HT1080 (cell line): ENCODE results near the gene ANKRD31. TPM values are rescaled to one million over a fixed set of nuclear protein-coding genes. Genes with fewer than 3 reads are reported as not detected.

ENCODE experiments used
- DNase-seq: peaks from one replicate; pipeline ENCODE4 v3.0.0-alpha.2; 2015; ENCODE audit warnings: low read depth
- small RNA-seq: library from RNA; depleted of rRNA; stranded (forward); fragments of <200 nt; gene quantifications from one replicate; pipeline ENCODE3, GENCODE V24; 2014
- total RNA-seq: library from RNA; depleted of rRNA; stranded (reverse); fragments of >200 nt; shearing (Covaris generic); gene quantifications from 2 replicates; pipeline ENCODE4 v1.2.3, GENCODE V29; 2014; rRNA removed

Gene ANKRD31
- total RNA-seq, 1 experiment from 2014 or later = 0.08 TPM

- no peak for DNase-seq
Measured at GRCh38 chr5:75034137-75034739, 202.4 kb downstream of the ANKRD31 start.

GRCh38 chr5:75031366-75031765 is 205.3 kb downstream of the ANKRD31 start:
- DNase-seq = no peak

- no peak for DNase-seq
Measured at GRCh38 chr5:75028090-75028489, 208.6 kb downstream of the ANKRD31 start.

DNA sequence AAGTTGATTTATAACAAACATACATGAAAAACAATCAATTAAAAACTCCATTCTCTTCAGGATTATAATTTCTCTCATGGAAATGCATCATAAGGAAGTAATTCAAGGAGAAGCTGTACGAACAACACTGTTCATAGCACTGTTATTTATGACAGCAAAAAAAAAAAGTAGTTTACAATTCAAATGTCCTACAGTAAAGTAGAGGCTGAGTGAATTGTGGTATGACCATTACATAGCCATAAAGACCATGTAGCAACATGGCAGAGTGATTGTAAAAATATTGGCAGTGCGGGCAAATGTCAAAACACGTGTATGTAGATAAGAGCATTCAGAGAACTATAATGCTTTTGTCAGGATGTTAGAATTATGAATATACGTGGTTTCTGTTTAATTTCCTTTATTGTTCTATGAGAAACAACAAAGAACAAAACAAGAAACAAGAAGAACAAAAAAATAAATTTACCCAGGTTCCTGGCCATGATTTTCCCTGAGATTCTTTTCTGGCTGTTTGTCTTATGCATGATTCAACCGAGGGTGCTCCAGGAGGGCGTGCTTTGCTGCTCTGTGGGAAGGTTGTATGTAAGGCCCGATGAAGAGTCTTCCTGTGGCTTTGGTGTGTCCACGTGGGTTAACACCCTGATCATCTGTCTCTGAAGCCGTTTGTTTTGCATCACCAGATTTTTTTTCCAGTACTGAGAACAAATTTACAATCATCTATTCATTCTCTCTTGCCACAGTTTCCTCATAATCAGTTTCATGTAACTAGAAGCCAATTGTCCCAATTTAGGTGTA is 213.1 kb downstream of the ANKRD31 start:
- peak; percentile 30 for DNase-seq

GRCh38 chr5:75021800-75022199 is 214.9 kb downstream of the ANKRD31 start:
- DNase-seq = no peak

- no peak for DNase-seq
Measured at GRCh38 chr5:75021219-75021618, 215.5 kb downstream of the ANKRD31 start.

DNA sequence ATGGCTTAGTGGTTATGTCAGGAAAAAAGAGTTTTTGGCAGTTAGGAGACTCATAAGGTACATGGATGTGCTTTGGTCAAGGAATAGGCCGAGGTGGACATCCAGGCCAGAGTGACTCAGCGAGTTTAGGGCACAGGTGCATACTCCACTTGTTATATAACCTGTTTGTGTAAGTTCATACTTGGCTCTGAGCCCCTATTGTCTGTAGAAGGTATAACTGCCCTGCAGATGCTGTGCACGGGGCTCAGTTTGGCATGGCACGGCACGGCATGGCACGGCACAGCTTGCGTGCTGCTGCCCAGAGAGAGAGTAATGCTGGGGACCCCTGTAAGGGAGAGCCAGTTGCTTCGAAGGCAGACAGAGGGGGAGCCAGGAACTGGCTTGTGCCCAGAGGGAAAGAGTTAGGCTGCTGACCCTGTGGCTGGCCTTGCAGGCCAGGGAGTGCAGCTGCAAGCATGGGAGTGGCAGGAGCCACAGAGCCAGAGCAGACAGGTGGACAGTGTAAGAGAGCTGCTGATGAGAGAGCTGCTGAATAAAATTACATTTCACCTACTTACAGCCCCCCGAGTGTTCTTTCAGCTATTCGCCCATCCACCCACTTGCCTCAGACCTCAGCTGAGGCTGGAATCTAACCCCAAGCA is 216.5 kb downstream of the ANKRD31 start:
- DNase-seq = no peak

DNA sequence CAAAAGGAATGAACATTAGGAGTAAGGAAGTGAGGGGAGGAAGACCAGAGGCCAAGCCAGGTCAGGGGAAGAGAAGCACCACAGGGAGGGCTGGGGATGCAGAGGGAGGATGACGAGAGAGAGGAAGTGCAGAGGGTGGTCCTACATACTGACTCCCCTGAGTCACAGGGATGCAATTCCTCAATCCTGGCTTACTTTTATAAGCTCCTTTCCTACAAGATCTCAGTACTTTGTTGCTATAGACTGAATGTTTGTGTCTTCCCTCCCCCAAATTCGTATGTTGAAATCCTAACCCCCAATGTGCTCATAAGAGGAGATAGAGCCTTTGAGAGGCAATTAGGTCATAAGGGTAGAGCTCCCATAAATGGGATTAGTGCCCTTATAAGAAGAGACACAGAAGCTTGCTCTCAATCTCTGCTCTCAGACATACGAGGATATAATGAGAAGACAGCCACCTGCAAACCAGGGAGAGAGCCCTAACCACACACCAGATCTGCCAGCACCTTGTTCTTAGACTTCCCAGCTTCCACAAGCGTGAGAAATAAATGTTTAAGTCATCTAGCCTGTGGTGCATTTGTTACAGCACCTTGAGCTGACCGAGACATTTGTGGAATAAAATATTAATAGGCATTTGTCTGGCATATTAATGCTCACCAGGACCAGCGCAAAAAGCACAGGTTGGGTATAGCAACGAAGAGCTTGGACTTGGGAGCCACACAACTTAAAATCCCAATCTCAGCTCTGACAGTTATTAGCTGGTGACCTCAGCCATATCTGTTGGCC is 217.7 kb downstream of the ANKRD31 start:
- DNase-seq = peak; percentile 45

Small RNA genes lying within 50 kb of the gene (small RNA-seq; reads per million reads assigned to genes)
- not detected for gene SUMO2P5

Other genes starting within 250 kb of the ANKRD31 start
- gene GCNT4, start 184.3 kb downstream of the ANKRD31 start, total RNA-seq = not detected in 2 replicates
- gene HMGCR, start 100.3 kb upstream of the ANKRD31 start, total RNA-seq = 92.0 and 98.1 TPM in 2 replicates